ENCODE measurements around the gene CELF1.

CELF1 gene

DNA sequence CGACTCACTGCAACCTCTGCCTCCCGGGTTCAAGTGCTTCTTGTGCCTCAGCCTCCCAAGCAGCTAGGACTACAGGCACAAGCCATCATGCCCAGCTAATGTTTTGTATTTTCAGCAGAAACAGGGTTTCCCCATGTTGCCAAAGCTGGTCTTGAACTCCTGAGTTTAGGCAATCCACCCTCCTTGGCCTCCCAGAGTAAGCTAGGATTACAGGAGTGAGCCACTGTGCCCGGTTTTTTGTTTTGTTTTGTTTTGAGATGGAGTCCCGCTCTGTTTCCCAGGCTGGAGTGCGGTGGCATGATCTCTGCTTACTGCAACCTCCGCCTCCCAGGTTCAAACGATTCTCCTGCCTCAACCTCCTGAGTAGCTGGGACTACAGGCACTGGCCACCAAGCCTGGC, 41.0 kb downstream of the CELF1 start:
- DNase-seq (ENCODE audit: low read depth in 2 of 3, low spot score in 1 of 3) = no peak

DNA sequence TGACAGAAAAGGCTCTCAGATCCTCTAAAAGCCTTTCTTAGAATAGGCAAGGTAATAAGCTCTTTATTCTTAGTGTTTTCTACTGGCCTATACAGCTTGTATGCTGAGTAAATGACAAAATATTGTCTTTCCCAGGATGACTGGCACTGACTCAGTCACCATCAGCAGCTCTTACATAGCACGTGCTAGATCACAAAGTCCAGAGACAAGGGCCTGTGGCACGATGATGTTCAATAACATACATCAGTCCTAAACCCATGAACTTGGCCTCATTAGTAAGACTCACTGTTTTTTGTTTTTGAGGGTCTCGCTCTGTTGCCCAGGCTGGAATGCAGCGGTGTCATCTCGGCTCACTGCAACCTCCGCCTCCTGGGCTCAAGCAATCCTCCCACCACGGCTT, 42.7 kb downstream of the CELF1 start:
- DNase-seq (ENCODE audit: low read depth in 2 of 3, low spot score in 1 of 3) = no peak

DNA sequence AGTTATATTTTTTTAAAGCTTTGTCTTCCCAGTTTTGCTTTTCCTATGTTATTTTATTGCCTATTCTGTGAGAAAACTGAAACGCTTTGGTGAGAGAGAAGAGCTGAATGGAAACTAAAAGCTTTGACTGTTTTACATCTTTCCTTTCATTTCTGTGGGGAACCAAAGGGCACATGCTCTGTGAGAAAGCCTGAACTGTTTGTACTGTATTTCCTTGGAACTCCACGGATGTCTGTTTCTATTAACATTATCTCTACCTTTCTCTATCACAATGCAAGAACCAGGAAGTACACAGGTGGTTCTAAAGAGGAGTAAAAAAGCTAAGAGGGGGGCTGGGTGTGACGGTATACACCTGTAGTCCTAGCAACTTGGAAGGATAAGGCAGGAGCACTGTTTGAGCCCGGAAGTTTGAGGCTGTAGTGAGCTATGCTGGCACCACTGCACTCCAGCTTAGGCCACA, 43.8 kb downstream of the CELF1 start:
- DNase-seq (ENCODE audit: low read depth in 2 of 3, low spot score in 1 of 3) = no peak

DNA sequence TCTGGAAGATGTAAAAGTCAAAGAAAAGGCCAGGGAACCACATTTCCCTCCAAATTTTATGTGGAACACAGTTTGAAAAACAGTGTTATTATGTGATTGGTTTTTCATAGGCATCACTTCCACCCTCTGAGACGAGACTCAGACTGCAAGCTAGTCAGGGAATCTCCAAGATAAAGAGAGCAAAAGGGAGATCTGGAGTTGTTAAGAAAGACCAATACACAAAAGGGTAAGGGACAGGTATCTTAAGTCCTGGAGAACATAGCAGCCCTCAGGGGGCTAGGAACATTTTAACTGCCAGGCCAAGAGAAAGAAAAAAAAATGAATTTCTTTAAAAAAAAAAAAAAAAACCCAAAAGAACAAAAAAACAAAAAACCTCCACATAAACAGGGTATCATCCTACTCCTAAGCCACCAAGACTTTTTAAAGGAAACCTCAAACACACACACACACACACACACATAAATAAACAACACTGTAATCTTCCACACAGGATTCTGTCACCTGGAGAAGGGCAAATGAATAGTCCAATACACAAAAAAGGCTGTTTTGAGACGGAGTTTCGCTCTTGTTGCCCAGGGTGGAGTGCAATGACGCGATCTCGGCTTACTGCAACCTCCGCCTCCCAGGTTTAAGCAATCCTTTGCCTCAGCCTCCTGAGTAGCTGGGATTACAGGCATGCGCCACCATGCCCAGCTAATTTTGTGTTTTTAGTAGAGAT, 44.5 kb downstream of the CELF1 start:
- no peak for DNase-seq (ENCODE audit: low read depth in 2 of 3, low spot score in 1 of 3)

DNA sequence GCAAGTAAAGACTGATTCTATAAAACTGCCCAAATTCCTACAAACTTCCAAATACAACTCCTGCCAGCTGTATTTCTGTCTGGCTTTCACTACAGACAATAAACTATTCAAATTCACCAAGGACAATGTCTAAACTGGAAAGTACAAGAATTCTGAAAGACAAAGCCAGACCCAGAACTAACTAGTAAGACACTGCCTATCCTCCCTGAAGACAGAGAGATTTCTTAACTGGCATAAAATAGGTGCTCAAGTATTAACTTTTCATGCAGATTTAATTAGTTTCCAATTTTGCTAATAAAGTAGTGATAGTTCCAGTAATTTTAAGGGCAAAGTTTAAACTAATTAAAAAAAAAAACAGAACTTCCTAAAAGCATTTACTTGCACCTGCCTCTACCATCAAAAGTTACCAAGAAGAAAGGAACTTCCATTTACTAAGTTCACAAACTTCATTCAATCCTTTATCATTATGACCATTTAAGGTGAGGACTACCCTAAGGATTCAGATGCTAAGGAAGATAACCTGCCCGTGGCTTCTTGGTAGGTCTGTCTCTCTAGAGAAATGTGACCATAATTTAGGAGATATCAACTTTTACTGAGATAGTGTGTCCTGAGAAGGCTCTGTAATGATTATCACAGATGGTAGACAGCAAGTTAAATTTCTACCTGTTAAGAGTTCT, 45.2 kb downstream of the CELF1 start:
- DNase-seq (ENCODE audit: low read depth in 2 of 3, low spot score in 1 of 3) = no peak

DNA sequence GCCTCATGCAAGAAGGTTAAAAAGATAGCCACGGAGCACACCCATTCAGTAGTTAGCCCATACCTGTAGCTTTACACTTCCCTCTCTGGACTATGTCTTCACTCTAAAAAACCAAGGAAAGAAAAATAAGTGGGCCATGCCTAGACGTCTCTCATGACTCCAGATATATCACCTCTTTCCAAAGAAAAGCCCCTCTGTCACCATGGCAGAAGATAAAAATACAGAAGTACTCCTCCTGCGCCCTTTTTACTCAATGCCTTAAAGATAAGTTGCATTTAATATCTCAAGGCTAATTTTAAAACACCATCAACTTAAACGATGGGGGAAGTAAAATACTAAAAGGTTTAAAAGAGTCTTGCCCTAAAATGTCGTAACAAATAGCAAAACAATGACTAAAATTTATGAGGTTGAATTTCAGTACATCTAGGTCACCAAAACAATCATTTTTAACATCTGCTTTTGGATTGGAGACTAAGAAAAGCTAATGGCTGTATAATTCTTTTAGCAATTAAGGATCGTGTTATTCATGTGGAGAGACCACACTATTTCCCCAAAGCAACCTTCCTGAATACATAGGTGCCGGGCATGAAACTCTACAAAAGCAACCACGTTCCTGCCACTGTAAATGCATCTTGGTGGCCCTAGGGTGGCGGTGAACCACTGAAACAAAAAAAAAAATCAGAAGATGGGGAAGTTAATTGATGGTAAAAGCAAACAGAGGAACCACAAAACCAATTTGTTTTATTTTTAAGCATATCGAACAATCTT, 46.0 kb downstream of the CELF1 start:
- DNase-seq (ENCODE audit: low read depth in 2 of 3, low spot score in 1 of 3) = no peak

DNA sequence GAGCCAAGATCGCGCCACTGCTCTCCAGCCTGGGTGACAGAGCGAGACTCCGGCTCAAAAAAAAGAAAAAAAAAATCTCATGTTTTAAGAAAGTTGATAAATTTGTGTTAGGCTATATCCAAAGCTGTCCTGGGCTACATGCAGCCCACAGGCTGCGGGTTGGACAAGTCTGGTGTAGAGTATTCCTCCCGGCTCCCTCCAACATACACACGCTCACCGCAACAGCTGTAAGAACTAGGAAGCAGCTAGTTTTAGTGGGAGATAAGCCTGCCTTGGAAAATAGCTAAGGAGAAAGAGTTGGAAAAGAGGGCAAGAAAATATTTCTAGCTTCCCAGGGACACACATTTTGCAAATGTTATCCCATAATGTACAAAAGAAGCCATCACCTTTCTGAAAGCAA, 46.6 kb downstream of the CELF1 start:
- no peak for DNase-seq (ENCODE audit: low read depth in 2 of 3, low spot score in 1 of 3)

DNA sequence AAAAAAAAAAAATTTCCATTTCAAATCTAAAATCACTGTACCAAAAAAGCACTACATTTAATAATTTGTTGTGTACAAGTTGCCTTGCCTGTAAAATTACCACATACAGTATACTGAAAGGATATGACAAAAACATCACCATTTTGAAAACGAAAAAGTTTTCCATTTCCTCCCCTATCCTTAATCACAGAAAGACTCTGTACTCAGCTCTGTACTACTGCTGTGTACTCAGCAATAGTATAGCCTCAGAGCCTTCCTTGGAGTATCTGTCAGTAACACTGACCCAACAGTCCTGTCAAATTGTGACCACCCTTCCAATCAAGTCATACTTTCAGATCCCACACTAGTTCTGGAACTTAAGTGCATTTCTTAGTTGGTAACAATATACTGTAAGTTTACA, 48.0 kb downstream of the CELF1 start:
- no peak for DNase-seq (ENCODE audit: low read depth in 2 of 3, low spot score in 1 of 3)

DNA sequence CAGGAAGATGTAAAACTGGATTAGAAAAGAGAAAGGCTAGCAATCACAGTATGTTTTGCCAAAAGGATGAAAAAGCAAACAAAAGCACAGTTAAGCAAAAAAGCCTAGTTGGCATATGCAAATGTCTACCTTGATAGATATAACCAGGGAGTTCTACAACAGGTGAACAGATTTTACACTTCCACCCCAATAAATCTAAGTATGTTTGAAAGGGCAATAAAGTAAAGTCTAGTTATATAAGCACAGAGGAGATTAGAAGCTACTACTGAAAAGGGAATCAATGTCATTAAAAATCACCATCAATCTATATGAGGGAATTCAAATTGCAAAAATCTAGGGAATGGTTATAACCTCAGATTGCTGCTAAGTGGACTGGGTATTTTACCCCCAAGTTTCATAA, 49.7 kb downstream of the CELF1 start:
- no peak for DNase-seq (ENCODE audit: low read depth in 2 of 3, low spot score in 1 of 3)

DNA sequence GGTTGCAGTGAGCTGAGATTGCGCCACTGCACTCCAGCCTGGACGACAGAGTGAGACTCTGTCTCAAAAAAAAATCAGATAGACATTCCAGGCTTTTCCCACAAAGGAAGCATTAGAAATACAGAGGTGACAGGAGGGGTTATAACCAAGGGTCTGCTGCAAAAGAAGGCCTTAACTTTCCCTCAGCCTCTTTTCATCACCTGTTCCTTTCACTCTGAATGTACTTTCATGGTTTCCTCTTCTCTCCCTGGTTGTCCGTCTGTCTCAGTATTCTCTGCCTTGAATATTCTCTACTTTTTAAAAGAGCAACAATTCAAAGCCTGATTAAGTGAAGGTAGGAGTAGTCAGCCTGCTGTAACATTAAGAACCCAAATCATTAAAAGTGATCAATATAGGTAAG, 50.2 kb downstream of the CELF1 start:
- no peak for DNase-seq (ENCODE audit: low read depth in 2 of 3, low spot score in 1 of 3)

DNA sequence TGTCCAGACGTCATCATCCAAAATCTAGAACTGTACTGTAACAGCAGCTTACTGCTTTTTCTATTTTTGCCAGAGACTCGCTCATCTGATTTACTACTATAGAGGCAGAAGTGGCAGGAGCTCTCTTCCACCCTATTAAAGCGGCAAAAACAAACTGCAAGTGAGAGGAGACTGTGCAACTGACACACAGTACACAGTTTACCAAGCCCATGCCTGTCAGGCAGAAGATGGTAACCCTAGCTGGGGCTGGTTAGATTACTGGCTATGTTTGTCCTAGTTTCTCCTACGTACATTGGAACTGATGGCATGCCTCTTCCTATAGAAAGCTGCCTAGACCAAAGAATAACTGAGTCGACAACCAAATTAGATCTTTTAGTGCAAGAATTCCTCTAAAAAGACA, 51.8 kb downstream of the CELF1 start:
- DNase-seq (ENCODE audit: low read depth in 2 of 3, low spot score in 1 of 3) = no peak

DNA sequence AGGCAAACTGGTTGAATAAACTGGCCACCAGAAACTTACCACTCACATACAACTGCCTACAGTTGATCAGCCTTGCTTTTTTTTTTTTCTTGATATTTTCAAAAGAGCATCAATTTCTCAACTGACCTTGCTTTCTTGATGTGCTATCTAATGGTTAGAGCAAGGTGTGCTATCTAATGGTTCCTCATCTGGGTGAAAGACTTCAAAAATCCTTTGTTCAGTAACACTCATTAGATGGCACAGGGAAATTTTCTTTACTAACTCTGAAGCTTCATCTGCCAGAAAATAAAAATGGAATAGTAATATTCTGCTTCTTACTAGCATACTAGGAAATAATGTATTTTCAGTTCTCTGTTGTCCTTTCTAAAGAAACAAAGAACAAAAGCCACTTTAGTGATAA, 52.8 kb downstream of the CELF1 start:
- no peak for DNase-seq (ENCODE audit: low read depth in 2 of 3, low spot score in 1 of 3)

DNA sequence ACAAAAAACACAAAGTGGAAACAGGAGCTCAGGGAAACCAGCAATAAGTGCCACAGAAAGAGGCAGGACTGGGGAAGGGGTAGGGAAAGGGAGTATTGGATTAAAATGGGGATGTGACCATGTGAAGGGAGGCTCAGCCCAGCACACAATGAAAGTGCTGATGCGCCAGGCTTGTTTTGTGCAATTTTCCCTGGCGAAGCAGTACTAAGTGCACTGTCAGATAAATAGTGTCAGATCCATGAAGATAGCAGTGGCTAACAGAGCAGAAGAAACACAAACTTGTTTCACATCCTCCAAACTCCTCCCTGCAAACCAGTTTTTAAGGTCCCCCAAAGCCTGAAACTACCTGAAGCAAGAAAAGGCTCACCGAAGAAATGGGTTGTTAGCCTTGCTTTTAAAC, 53.3 kb downstream of the CELF1 start:
- no peak for DNase-seq (ENCODE audit: low read depth in 2 of 3, low spot score in 1 of 3)

DNA sequence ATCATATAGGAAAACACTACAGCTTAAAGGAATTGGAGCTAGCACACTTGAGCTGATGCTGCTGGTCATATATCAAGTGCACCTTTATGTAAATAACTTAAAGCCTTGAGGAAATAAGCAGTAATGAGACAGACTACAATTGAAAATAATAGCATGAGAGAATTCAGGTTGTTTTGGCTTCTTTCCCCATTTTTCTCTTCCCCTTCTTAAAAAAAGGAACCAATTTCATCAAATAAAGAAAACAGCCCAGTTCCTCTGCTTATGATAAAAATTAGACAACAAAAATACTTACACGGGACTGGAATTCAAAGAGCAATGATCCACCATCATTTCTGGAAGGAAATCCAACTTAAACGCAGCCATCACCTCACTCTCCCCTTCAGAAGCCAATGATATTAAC, 53.8 kb downstream of the CELF1 start:
- no peak for DNase-seq (ENCODE audit: low read depth in 2 of 3, low spot score in 1 of 3)

DNA sequence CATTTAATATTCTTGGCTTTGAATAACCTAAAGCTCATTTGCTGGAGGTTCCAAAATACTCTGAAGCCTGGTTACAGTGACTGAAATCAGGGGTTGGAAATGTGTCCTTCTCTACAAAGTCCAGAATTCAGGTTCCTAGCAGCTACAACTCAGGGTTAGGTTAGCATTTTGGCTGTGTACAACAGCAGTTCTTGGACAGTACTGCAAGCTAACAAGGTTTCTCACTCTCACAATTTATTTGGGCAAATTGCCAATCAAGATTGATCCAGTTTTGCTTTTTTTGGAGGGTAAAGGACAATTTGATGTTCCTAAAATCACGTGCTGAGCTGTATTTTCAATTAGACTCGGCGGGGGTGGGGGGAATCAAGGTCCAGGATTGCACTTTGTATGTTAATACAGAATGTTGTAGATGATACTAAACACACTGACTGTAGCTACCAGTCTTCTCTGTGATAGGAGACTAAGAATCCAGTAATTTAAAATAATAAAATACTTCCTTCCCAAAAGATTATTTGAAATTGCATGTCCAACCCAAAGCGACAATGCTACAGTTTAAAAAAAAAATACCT, 54.3 kb downstream of the CELF1 start:
- no peak for DNase-seq (ENCODE audit: low read depth in 2 of 3, low spot score in 1 of 3)

DNA sequence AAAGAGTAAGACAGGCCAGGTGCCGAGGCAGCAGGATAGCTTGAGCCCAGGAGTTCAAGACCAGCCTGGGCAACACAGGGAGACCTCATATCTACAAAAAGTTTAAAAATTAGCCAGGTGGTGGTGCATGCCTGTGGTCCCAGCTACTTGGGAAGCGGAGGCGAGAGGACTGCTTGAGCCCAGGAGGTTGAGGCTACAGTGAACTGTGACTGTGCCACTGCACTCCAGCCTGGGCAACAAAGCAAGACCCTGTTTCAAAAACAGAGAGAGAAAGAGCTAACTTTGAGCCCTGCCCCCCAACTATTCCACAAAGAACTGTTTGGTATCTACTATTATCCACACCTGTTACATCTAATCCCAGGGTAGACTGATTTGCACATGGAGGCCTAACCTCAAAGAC, 54.8 kb downstream of the CELF1 start:
- no peak for DNase-seq (ENCODE audit: low read depth in 2 of 3, low spot score in 1 of 3)

DNA sequence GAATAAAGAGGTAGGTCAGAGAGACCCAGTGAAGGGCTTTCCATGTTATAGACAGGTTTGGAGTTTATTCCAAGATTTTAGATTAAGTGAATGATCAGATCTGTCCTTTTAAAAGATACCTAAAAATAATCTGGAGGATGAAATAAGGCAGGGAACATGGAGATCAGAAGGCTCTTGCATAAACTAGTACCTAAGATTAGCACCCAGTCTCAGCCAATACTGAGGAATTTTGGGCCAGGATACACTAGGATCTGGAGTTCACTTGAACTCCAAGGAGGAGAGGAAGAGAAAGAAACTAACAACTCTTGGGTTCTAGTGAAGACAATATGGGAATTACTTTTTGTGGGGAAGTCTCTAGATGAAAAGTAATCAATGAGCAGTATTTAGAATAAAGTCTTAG, 56.1 kb downstream of the CELF1 start:
- DNase-seq (ENCODE audit: low read depth in 2 of 3, low spot score in 1 of 3) = no peak

DNA sequence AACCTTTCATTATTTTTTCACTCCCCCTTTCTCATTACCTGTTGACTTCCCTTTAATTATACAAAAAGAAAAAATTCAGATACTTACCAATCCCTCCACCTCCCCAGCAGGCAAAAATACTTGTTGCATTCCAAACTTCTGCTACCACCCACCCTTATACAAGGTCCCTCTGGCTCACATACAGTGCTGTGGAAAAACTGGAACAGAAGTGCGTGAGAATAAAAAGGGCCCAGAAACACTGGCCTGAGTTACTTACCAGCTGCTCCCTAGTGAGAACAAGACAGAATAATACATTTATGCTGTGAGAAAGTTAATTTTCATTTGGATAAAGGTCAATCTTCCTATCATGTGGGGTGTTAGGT, 57.1 kb downstream of the CELF1 start:
- DNase-seq (ENCODE audit: low read depth in 2 of 3, low spot score in 1 of 3) = no peak

DNA sequence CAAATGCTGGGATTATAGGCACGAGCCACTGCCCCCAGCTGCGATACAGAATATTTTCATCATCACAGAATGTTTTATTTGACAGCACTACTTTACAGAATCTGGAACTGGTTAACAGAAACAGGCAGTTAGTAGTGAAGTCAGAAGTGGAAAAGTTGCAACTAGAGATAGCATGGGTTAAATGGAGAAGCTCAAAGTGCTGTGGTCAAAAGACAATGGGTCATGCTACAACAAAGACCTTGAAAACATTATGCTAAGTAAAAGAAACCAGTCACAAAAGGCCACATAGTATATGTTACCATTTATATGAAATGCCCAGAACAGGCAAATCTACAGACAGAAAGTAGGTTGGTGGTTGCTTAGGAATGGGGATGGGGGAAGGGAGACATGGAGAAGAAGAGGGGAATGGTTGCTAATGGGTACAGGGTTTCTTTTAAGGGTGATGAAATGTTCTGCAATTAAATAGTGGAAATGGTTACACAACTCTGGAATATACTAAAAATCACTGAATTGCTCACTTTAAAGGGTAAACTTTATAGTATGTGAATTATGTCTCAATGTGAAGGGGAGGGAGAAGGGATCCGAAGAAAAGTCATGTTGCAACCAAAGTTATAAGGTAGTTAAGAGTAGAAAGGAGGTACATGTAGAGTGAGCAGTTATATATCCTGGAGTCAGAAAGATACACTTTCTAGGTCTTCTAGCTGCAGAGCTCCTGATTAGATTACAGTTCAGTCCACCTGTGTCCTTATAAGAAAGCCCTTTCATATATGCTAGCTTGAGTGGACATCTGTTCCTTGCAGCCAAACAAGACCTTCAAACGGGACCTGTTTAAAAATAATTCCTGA, 57.7 kb downstream of the CELF1 start:
- no peak for DNase-seq (ENCODE audit: low read depth in 2 of 3, low spot score in 1 of 3)

DNA sequence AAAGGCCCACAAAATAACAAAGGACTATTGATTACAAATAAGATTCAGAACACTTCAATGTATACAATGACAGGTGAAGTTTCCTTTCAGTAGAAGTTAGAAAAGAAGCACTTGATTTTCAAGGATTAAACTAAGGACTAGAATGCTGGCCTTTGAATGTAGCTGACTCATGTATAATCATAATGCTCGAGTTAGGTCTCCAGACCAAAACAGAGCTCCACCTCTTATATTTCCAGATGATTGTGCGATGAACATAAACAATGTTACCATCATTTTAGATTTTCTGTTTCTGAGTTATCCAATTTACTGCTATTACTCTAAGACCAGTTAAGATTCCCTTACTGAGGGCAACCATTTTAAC, 63.6 kb downstream of the CELF1 start:
- DNase-seq (ENCODE audit: low read depth in 2 of 3, low spot score in 1 of 3) = no peak

DNA sequence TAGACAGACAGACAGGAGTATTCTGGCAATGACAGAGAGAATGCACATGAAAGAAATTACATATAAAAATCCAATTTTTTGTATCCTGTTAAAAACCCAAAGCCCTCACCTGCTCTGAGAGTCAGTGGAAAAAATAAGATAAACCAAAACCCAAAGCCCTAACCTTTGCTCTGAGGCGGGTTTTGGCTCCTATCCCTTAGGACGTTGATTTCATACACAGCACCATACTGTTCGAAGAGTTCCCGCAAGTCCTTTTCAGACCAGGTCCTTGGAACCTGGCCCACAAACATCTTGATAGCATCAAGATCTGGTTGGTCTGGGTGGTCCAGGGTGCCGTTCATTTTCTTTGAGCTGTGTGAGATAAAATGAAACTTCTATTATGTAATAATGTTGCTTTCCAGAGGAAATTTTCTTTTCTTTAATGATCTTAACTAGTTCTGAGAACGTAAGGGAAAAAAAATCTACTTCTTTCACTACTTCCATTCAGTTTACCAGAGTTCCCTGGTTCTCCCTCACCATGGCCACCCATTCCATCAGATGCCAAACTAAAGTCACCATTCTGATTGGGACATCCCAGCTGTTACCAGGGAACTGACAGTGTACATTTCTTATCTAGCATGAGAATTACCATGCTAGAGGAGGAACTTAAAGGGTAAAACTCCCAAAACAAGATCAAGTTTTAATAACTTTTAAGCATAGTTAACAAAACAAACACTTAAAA, 64.1 kb downstream of the CELF1 start:
- no peak for DNase-seq (ENCODE audit: low read depth in 2 of 3, low spot score in 1 of 3)

Data from stimulated activated CD4-positive, alpha-beta T cell treated with anti-CD3 and anti-CD28 coated beads, Interleukin-12 subunit alpha, Interleukin-12 subunit beta, amount 100 ng/mL, for 48 hours (primary cell).